Fibroblast of upper back skin (primary cell): ENCODE results near the gene TSC22D1.
A peak's percentile ranks its signal among the peaks of the same experiment; 100 is the strongest.
"Not testable (repeated sequence)": the region's sequence is repeated elsewhere in the genome, so short reads cannot be mapped to it uniquely, and the experiment has no call there.

Experiments used
- DNase-seq: peaks from one replicate; pipeline ENCODE4 v3.0.0-alpha.2; 2013

TSC22D1 gene

DNA sequence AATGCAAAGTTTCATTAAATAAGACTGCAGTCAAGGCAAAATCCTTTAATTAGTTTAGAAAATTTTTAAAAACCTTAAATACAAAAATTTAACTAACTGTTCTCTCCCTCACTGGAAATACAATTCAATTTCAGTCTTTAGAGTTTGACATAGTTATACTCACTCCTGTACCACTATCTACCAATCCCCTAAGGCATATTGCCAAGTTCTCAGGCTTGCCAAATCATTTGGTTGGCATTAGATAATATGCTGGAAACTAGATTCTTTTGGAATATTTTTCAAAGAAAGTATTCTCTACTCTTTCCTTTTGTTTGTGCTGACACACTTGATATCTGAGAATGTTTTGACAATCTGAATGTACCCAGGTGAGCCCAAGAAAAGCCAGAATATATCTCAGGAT, 77.2 kb downstream of the TSC22D1 start:
- no peak for DNase-seq

DNA sequence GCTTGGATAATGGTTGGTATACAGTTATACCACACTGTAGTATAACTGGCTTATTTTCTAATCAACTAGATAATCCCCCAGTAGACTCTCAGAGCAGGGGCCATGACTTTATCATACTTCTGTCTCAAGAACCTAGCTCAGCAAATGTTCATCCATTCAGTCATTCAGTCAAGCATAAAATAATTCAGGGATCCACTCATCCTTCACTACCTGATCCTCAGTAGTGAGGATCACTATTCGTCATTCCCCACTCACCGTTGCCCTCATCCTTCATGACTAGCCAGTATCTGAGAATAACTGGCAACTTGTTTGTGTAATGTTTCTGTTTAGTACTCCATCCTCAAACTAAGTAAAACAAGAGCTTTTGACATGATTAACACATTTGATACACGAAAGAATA, 77.6 kb downstream of the TSC22D1 start:
- no peak for DNase-seq

DNA sequence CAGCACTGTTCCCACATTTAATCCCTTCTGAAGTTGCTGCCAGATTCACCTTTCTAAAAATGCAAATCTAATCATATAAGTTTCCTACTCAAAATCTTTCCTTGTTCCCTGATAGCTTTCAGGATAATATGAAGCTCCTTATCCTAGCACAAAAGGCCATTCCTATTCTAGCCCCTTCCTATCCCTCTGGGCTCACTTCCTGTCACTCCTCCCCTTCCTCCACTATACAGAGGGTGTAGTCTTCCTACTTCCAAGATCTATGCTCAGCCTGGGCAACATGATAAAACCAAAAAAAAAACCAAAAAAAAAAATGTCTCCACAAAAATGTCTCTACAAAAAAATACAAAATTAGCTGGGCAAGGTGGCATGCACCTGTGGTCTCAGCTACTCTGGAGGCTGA, 78.3 kb downstream of the TSC22D1 start:
- DNase-seq: no peak

DNA sequence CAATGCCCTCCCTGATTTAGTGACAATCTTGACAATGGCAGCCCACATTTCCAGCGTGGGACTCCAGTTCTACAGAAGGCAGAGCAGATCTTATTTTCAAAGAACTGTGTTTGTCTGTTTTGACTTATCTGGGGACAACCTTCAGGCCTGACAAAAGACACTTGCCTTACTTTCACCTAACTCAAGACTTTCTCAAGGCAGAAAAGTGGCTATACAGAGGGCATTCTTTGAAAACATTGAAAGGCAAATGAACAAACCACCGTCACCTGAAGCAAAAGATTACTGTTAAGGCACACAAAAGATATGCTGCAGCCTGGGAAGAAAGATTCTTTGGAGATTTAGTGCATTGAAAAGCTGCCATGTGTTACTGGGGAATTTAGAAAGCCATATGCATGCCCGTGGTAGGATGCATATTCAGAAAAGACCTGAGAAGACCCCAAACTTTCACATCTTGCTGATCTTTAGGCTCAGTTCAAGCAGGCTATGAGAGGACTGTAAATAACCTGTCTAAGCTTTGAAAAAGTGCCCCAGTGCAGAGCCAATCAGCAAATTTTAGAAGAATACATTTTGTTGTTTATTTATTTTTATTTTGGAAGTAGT, 82.8 kb downstream of the TSC22D1 start:
- no peak for DNase-seq

DNA sequence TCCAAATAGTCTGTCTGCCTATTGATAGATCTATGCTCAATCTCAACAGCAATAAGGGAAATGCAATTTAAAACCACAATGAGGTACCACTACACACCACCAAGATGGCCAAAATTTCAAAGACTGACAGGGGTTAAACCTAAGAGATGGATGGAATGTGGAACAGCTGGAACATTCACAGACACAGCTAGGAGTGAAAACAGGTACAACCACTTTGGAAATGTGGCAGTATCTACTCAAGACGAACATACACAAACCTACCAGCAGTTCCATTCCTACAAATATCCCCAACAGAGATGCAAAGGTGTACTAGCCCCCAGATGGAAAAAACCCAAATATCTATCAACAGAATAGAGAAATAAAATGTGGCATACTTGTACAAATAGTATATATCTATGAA, 86.4 kb downstream of the TSC22D1 start:
- DNase-seq: no peak

DNA sequence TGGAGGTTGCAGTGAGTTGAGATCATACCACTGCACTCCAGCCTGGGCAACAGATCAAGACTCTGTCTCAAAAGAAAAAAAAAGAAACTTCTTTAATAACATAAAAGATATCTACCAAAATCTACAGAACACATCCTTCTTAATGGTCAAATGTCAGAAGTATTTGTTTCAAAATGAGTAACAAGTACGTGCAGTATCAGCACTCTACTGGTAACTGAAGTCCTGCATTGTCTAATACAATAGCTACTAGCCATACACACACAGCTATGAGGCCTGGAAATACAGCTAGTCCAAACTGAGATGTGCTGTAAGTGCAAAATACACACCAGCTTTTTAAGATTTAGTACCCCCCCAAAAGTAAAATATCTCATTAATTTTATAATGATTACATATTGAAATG, 88.1 kb downstream of the TSC22D1 start:
- DNase-seq: no peak

DNA sequence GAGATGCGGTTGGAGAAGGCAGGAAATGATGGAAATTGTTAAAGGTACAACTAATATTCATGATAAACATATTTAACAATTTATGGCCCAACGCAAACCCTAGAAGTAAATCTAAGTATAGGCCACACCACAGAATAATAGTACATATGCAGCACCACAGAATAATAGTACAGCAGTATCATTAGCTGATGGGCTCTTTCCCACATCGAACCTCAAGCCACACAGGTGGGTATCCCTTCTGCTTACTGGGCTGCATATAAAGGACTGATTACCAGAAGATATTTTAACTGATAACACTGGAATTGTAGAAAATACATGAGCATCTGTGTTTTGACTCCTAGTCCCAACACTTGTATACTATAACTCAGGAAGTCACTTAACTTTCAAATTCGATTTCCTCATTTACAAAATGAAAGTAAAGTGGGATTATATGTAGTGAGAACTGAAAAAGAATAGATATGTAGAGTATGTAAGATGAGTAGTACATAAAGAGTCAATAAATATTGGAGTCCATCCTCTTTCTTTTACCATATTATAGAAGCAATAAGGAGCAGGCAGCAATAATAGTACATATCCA, 91.5 kb downstream of the TSC22D1 start:
- DNase-seq: no peak

DNA sequence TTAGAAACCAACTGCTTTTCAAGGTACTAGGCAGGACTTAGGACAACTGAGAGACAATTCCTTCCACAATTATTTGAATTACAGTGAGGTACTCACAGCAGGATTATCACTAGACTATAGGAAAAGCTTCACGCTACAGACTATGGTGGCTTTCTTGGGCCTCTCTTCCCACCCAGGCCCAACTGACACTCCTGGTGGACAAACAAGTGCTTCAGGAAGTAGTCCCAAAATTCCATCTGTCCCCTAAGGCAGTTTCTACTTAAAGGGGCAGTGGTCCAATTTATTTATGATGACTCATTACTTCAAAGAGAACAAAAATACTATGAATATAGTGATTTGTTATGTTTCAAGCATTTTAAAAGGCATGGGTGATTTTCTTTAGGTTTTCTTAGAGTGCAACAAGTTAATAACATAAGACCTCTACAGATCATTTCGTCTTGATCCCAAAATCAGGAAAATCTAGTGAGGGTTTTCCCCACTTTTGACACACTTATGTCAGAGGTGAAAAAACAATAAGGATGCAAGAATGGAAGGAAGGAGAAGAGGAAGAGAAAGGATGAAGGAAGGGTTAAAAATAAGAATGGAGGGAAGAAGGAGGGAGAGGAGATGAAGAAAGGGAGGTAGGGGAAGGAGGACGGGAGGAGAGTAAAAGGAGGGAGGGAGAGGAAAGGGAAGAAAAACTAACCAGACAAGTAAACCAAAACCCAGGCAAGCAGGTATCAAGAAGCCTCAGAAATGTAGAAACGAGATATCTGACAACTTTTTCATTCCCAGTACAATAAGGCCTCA, 101.8 kb downstream of the TSC22D1 start:
- DNase-seq: peak; percentile 11

DNA sequence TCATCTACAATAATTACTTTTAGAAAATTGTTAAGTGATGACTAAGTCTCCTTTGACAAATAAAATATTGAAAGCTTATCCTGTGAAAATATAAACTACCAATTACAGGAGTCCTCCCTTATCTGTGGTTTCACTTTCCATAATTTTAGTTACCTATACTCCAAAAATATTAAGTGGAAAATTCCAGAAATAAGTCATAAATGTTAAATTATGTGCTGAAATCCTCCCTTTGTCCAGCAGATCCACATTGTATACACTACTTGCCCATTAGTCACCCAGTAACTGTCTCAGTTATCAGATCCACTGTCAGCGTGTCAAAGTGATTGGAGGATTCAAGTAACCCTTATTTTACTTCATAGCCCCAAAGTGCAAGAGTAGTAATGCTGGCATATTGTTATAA, 104.4 kb downstream of the TSC22D1 start:
- peak; percentile 55 for DNase-seq

DNA sequence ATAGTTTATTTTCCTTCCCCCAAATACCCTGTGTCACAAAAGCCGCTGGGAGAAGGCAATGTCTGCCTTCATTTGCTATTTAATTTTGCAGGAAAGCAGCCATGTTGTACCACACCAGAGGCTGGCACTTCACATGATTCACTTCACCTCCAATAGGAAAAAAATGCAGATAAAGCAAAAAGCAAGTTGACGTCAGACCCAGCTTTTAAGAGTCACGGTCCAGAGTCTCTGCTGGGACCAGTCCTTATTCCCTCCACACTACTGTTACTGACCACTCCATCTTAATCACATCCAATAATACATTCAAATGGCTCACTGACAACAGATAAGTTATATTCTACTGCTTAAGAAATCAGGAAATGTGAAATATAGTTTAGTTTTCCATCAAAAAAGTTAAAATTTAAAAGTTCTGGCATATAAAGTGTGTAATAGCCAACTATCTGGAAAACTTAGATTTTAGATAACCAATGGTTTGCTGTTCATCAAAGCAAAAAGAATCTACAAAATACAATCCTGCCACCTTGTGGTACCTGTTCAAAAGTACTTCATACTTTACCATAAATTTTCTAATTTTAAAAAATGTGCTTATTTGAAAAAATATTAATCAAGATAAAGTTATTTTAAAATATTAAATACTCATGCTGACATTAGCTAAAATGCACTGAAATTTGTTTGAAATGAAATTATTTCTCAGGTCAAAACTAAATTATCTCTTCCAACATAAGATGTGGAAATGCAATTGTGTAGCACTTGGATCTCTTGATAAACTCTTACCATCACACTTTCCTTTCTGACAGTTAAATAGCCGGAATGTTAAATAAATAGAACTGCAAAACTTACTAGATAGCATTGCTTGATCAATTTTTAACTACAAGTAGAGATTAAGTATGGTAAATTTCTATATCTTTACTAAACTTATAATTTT, 105.2 kb downstream of the TSC22D1 start:
- peak; percentile 36 for DNase-seq

DNA sequence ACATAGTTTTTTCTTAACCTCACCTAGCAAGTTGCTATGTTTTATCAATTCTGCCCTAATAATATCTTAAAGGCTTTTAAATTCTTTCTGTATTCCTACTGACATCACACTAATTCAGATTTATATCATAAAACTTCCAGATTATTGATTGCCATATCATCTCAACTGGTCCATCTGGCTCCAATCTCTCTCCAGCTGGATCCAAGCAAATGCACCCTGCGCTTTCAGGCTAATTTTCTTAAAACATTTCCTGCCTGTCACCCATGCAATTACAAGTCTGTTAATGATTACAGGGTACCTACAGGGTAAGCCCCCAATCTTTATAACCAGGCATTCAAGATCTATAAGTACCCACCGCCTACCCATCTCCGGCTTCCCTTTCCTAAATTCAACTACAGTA, 107.3 kb downstream of the TSC22D1 start:
- no peak for DNase-seq

DNA sequence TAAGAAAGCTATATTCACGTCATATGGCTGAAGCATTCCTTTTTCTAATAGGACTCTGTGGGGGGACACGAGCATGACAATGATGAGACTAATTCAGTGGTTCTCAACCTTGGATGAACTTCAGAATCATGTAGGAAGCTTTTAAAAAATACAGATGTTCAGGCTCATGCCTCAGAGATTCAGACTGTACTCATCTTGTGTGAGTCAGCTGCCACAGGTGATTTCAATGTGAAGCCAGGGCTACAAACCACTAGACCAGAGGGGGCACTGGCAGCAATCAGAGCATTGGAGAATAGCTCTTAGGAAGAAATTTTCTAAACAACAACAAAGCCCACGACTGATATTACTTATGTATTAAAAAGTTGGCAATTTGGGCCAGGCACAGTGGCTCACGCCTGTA, 110.8 kb downstream of the TSC22D1 start:
- peak; percentile 40 for DNase-seq

DNA sequence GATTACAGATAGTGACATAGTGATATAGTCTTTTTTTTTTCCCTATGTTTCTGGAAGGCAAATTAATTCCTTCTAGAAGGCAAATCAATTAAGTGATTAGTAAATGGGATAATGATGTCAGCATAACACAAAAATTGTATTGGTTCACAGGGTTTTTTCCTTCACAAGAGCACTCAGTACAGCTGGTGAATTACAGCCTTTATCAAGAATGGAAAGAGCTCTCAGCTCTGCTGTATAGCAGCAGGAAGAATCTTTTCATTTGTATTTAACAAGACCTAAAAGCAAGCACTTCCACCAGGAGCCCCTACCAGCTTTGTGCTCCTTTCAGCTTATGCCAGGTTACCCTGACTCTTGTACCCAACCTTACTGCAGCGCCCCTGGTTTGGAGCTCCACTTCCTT, 111.7 kb downstream of the TSC22D1 start:
- DNase-seq: no peak

DNA sequence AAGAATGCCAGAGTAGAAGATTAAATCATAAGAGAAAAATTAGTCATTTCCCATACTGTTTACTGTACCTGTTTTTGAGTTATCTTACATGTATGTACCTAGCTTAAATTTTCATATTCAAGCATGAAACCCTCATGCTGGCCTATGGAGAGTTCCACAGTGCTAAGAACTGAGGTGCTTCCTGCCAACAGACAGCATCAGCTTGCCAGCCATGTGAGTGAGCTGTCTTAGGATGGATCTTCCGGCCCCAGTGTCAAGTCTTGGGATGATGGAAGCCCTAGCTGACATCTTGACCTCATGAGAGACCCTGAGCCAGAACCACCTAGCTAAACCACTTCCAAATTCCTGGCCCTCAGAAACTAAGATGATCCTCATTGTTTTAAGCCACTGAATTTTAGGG, 112.4 kb downstream of the TSC22D1 start:
- no peak for DNase-seq

DNA sequence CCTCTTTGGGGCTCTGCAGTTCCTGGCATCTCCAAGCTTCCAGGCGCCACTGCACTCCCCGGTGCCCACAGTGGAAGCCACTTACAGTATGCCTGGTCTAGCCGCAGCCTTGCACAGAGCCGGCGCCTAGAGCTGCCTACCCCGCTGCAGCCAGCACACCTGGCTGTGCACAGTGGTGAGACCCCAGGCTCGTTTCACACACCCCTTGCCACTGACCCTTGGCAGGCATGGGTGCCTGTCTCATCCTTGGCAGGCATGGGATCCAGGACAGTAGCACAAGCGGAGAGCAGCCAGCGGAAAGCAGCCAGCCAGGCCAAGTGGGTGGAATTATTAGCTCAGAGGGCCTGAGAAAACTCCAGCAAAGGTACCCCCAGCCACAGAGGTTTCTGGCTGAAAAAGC, 116.5 kb downstream of the TSC22D1 start:
- no peak for DNase-seq

DNA sequence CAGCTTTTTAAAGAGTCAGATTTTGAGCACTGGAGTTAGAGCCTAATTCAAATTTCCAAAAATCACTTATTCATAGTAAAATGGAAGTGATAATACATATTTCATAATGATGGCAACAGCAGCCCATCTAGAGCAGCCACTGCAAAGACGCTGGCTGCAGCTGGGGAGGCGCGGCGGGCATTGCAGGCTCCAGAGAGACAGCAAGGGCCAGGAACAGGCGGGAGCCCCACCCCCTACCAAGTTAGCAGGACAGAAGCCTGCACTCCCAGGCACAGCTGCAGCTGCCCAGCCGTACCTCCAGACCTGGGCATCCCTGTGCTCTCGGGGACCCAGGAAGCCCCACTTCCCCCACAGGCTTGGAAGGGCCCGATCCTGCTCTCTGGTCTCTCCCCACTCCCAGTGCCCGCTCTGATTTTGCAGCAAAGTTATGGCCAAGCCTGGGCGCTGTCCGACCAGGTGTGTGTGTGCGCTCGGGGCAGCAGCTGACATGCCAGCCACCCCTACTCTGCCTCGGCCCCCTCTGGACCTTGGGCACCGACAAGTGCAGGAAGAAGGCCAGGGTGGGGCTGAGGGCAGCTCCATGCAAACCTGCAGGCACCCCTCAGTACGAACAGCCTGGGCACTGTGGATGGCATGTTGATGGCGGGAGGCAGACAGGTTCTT, 117.7 kb downstream of the TSC22D1 start:
- no peak for DNase-seq

DNA sequence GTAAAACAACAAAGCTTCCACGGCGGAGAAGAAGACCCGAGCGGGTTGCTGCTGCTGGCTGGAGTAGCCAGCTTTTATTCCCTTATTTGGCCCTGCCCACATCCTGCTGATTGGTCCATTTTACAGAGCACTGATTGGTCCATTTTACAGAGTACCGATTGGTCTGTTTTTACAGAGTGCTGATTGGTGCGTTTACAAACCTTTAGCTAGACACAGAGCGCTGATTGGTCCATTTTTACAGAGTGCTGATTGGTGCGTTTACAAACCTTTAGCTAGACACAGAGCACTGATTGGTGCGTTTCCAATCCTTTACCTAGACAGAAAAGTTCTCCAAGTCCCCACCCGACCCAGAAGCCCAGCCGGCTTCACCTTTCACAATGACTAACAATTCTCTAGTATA, 119.9 kb downstream of the TSC22D1 start:
- DNase-seq: not testable (repeated sequence)

DNA sequence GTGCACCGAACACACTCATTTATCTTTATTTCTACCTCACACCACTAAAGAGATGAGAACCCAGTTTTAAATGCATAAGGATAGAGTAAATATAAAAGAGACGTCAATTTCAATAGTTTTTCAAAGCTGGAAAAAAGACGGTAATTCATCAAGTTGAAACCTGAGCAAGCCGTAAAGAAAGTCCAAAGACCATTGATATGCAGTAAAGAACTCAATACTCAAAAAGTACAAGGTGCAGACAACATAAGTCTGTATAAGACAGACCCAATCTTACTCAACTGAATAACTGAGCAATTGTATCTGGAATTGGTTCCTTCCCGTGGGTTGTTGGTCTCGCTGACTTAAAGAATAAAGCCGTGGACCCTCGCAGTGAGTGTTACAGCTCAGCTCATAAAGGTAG, 120.4 kb downstream of the TSC22D1 start:
- no peak for DNase-seq

DNA sequence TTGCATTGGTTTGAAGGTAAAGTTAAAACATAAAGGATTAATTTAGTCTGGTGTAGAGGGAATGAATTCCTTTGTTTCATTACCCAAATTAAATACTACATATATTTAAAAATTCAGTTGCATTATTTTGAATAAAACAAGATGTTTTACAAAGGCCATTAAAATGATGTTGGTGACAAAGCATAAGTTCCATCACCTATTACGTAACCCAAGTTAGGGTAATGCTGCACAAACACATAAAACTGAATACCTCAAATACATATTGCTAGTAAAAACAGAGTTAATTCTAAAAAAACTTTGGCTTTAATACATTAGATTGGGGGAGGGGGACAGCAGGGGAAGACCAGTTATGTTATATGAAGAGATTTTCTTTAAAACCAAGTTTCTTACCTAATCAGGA, 122.2 kb downstream of the TSC22D1 start:
- no peak for DNase-seq

DNA sequence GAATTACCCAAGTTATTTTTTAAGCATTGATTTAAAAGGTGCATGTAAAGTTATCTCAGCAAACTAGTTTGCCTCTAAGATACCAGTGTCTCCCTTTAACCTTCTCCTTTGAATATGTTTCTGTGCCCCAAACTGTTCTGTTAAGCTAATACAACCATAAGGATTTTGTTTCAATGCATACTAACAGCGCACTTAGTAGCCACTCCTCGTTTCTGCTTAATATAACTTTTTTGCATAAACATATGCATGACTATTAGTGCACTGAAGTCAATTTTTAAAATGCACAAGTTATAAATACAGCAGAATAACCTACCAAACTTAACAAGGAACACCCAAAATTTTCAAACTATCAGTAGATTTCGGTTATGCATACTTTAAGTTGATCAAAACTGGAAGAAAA, 123.1 kb downstream of the TSC22D1 start:
- DNase-seq: no peak

DNA sequence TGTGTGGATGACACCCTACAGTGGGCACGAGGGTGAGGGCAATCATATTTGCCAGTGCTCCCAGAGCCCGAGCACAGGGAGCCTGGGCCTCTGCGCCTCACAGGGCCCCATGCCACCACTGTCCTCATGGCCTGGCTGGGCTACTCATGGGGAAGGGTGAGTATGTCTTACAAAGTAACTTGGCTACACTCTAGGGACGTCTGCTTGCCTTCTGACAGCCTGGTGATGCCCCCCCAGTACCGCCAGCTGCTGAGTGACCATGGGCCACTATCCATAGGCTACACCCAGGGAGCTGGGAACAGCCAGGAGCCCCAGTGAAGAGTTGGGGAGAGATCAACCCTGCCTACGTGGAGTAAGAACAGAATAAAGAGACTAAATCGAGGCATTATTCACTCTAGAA, 123.7 kb downstream of the TSC22D1 start:
- DNase-seq: no peak

DNA sequence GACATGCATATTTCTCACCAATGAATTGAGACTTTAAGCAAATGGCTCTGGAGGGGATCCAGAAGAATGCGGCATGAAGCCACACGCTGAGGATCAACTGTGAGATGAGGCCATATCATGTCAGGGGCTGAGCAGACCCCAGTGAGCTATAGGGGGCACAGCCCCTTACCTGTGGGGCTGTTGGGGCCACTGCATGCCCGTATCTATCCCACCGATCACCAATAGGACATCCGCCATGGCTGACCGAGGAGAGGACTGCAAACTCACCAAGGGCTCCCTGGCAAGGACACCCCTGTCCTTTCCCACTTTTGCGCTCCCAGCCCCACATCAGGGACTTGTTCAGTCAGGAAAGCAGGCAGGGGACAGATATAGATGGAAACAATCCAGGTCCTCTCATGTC, 124.5 kb downstream of the TSC22D1 start:
- no peak for DNase-seq

DNA sequence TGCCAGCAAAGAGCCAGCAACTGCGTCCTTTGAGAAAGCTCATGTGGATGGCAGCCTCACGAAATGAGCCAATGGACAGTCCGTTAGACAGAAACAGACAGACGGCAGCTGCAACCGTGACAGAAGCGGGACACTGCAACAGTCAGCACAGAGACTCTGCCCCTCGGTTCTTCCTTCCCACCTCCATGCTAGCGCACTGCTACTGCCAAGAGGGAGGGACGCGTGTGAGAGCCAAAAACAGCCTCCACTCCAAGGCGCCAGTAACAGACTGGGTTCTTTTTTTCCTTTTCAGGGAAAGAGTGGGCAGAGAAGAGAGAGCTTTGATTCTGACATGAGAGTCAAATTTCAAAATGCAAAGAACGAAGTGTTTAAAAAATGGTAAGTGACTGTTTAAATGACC, 125.0 kb downstream of the TSC22D1 start:
- DNase-seq: no peak
